ENCODE results near the gene SPRYD3.
A peak's percentile ranks its signal among the peaks of the same experiment; 100 is the strongest.

SPRYD3 gene

DNA sequence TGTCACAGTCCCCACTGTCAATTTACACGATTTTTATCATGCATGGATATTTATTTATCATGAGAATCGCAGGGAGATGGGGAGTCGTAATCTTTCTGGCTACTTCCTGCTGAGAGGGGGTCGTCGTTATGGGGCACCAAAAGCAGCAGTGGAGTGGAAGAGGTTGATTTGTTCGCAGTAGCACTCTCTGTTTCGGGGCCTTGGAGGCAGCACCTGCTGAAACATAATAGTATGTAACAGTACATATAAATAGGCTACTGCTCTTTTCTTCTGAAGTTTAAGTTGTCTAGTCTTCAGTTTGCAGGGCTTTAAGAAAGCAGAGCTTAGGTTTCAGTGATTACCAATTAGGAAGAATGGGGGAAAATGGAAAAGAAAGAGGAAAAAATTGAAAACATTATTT lies 27.9 kb upstream of the SPRYD3 start:
- TF ChIP-seq, protein P1, sequence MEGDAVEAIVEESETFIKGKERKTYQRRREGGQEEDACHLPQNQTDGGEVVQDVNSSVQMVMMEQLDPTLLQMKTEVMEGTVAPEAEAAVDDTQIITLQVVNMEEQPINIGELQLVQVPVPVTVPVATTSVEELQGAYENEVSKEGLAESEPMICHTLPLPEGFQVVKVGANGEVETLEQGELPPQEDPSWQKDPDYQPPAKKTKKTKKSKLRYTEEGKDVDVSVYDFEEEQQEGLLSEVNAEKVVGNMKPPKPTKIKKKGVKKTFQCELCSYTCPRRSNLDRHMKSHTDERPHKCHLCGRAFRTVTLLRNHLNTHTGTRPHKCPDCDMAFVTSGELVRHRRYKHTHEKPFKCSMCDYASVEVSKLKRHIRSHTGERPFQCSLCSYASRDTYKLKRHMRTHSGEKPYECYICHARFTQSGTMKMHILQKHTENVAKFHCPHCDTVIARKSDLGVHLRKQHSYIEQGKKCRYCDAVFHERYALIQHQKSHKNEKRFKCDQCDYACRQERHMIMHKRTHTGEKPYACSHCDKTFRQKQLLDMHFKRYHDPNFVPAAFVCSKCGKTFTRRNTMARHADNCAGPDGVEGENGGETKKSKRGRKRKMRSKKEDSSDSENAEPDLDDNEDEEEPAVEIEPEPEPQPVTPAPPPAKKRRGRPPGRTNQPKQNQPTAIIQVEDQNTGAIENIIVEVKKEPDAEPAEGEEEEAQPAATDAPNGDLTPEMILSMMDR (IDR thresholded peaks at IDR 0.05; ENCODE audit: borderline replicate concordance, control extremely low read depth, extremely low read depth, insufficient read depth, missing control alignments) = no peak
- in situ Hi-C loops (cut with MboI; ENCODE audit: low sequenced_read_pairs, unreplicated experiment) = no loop called here

DNA sequence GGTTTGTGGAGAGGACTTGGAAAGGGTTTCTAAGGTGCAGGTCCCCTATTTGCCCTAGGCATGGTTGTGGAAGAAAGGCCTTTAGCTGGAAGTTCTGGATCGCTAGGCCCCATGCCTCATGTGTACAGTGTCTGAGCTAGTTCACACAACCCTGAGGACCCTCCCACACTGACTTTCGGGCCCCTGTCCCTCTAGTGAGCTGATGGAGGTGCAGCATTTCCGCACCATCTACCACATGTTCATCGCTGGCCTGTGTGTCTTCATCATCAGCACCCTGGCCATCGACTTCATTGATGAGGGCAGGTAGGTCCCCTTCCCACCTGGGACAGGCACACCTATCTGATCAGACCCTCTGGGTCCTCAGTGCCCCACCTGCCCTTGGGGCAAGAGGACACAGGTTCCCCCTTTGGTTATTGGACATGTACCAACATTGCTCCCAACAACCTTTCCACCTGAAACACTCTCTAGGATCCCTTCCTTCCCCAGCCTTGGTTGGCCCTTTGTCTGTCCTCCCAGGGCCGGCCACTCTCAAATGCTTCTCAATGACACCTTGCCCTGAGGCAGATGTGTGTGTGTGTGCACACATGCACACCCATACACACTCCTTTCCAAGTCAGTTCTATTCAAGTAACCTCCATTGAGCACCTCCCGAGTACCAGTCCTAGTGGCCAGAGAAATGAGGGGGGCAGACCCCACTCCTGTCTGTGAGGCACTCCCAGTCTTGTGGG lies 26.7 kb upstream of the SPRYD3 start:
- TF ChIP-seq, protein P1 (IDR thresholded peaks at IDR 0.05; ENCODE audit: borderline replicate concordance, control extremely low read depth, extremely low read depth, insufficient read depth, missing control alignments) = no peak
- in situ Hi-C loops (cut with MboI; ENCODE audit: low sequenced_read_pairs, unreplicated experiment) = no loop called here
- no peak for DNase-seq (ENCODE audit: low spot score)

More for the DNA sequence above, 27.9 kb upstream of the SPRYD3 start:
- no peak for DNase-seq (ENCODE audit: low spot score)

DNA sequence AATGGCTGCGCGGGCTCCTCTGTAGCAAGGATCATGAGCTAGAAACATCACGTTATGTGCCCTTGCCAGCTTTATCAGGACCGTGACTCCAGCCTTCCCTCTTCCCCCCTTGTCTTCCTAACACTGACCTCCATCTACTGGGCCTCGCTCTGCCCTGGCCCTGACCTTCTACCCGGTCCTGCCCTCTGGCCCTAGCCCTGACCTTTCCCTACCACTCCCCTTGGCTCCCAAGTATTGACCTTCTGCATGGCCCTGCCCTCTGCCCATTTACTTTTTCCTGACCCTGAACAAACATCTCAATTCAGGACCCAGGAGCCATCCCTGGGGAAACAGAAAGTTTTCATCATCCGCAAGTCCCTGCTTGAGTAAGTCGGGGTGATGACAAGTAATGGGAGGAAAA lies 26.1 kb upstream of the SPRYD3 start:
- DNase-seq (ENCODE audit: low spot score) = no peak
- in situ Hi-C loops (cut with MboI; ENCODE audit: low sequenced_read_pairs, unreplicated experiment) = no loop called here
- TF ChIP-seq, protein P1 (IDR thresholded peaks at IDR 0.05; ENCODE audit: borderline replicate concordance, control extremely low read depth, extremely low read depth, insufficient read depth, missing control alignments) = no peak

DNA sequence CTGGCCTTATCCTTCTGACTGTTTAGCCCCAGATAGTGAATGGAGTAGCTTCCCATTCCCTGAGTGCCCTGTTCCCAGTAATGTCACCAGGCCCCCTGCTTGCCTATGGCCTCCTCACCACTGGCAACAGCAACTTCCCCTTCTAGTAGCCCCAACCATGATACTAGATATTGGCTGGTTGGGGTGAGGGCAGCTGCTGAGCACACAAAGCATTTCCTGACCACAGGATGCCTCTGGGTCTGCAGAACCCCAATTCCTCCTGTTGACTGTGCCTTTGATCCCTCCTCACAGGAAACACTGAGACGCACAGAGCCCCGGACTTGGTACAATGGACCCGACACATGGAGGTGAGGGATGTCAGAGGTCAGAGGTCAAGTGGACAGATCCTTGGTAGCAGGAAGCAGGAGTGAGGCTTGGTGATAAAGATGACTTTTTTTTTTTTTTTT lies 24.7 kb upstream of the SPRYD3 start:
- in situ Hi-C loops (cut with MboI; ENCODE audit: low sequenced_read_pairs, unreplicated experiment) = no loop called here
- TF ChIP-seq, protein P1 (IDR thresholded peaks at IDR 0.05; ENCODE audit: borderline replicate concordance, control extremely low read depth, extremely low read depth, insufficient read depth, missing control alignments) = no peak
- DNase-seq (ENCODE audit: low spot score) = no peak

DNA sequence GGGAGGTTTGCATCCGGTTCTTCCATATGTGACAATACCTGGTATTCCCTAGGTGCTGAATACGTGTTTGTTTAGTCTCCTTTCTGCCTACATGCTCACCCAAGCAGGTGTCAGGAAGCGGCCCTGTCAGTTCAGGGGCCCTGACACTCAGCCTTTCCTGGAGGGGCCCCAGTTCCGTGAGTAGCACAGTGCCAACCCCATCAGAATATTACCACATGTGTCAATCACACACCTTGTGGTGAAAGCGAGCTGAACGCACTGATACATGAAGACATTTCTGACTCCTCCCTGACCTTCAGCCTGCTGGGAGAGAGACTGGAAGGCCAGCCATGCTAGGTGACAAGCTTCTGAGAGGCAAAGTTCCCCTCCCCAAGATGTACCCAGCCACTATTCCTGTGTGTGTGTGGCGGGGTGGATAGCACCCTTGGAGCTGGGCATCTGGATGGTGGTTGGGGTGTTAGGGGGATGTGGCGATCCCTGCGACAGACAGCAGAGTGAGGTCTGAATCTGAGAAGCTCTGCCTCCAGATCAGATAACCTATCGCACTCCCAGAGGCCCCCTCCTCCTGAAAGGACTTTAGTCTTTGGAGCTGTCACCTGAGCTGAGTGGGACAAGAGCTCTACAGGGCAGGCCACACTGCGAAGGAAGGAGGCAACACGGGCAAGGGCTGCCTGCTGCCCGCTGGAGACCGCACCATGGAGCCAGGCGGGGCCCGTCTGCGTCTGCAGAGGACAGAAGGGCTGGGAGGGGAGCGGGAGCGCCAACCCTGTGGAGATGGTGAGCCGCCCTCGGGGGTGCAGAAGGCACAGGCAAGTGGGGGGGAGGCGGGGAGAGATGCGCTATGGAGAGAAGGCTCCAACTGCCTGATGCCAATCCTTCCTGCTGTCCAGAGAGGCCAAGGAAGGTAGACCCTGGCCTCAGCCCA lies 24.0 kb upstream of the SPRYD3 start, which contains the start of gene SOAT2:
Gene SOAT2 (plus strand): TSS at position 604 of the 925 bp plus-strand sequence. CDS start 92 bp downstream, at position 696.
- TF ChIP-seq, protein P1 (IDR thresholded peaks at IDR 0.05; ENCODE audit: borderline replicate concordance, control extremely low read depth, extremely low read depth, insufficient read depth, missing control alignments) = no peak
- DNase-seq (ENCODE audit: low spot score) = no peak
- in situ Hi-C loops (cut with MboI; ENCODE audit: low sequenced_read_pairs, unreplicated experiment) = no loop called here

DNA sequence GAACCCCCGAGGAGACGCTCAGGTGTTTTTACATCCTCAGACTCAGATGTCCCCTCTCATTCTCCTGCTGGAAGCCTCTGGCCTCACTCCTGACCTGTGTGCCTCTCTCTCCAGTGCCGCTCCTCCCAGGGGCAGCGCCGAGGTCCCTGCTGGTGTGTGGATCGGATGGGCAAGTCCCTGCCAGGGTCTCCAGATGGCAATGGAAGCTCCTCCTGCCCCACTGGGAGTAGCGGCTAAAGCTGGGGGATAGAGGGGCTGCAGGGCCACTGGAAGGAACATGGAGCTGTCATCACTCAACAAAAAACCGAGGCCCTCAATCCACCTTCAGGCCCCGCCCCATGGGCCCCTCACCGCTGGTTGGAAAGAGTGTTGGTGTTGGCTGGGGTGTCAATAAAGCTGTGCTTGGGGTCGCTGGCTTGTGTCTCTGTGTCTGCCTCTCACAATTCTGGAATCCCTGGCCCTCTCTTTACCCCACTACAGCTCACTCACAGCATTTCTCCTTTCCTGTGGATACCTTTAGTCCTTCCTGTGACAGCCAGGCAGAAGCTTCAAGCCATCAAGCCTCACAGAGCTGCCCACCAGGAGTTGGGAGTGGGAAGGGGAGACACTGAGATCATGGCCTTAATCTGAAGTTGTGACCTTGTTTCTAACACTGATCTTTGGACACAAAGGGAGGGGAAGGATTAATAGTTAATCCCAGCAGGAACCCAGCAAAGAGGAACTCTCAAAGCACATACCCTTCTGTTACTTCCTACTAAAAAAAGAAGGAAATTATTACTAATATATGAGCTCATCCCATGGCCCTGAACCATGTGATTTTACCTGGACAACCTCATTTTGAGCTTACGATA lies 23.0 kb upstream of the SPRYD3 start:
- in situ Hi-C loops (cut with MboI; ENCODE audit: low sequenced_read_pairs, unreplicated experiment) = no loop called here
- TF ChIP-seq, protein P1 (IDR thresholded peaks at IDR 0.05; ENCODE audit: borderline replicate concordance, control extremely low read depth, extremely low read depth, insufficient read depth, missing control alignments) = no peak
- DNase-seq (ENCODE audit: low spot score) = peak; percentile 15
